ENCODE data around the gene PTPRG. TPM values are rescaled to one million over a fixed set of nuclear protein-coding genes. Genes with fewer than 3 reads are reported as not detected.

The PTPRG gene
- total and polyA plus RNA-seq, 2 experiments from 2014 or later, result 24.4 to 131 TPM

GRCh38 chr3:62015111-62015510 is 453.7 kb downstream of the PTPRG start:
- Mint-ChIP-seq H3K9me3 (peaks cover 9% of the 10 kb centered on the region; the same call in 2 of the 3 replicates), H3K27me3 (ENCODE audit: insufficient read depth, low read depth, poor library complexity) (peaks cover 2% of the 10 kb centered on the region), H3K4me3 (no peak overlapping the region), H3K36me3 (ENCODE audit: low read depth) (peaks cover 32% of the 10 kb centered on the region), H3K4me1 (peaks cover 15% of the 10 kb centered on the region), H3K27ac (peak overlapping the region; percentile 57; the same call in 1 of the 2 replicates)
- H3K79me2 ChIP-seq (replicated peaks; ENCODE audit: insufficient read depth), result peaks cover 19% of the 10 kb centered on the region
- H3K4me3 ChIP-seq, result no peak overlapping the region
- ATAC-seq, result peak; percentile 59
- no peak for TF ChIP-seq POLR2AphosphoS5 (IDR thresholded peaks at IDR 0.05; ENCODE audit: low read depth)
- TF ChIP-seq ZNF462 (CRISPR knock-in tag; IDR thresholded peaks at IDR 0.05), result no peak
- TF ChIP-seq ZNF331 (CRISPR knock-in tag; IDR thresholded peaks at IDR 0.05; ENCODE audit: low read depth), result no peak
- no peak for TF ChIP-seq REST (IDR thresholded peaks at IDR 0.05; ENCODE audit: unreplicated experiment)
- no peak for TF ChIP-seq EZH2phosphoT487 (IDR thresholded peaks at IDR 0.05; ENCODE audit: unreplicated experiment)
- TF ChIP-seq ZNF114 (CRISPR knock-in tag; IDR thresholded peaks at IDR 0.05), result no peak
- no peak for TF ChIP-seq CTCF (conservative IDR thresholded peaks at IDR 0.05; ENCODE audit: low read depth in 2 of 2)
- no peak for TF ChIP-seq ETS1 (IDR thresholded peaks at IDR 0.05)
- no peak for TF ChIP-seq EZH2 (IDR thresholded peaks at IDR 0.05; ENCODE audit: low read depth, unreplicated experiment)
- no peaks in the 10 kb centered on the region for H3K36me3 ChIP-seq (ENCODE audit: insufficient read depth)
- H3K9me2 ChIP-seq (ENCODE audit: insufficient read depth), result no peaks in the 10 kb centered on the region; the same call in 1 of the 2 replicates
- H3F3A ChIP-seq (replicated peaks; ENCODE audit: low read depth), result no peaks in the 10 kb centered on the region
- no peak for DNase-seq (ENCODE audit: low spot score)
- no peak overlapping the region for H3K4me2 ChIP-seq
- H2AFZ ChIP-seq, result no peak overlapping the region
- 0 out of 2 replicates have a peak, but pooled peaks cover 5% of the 10 kb centered on the region for H4K20me1 ChIP-seq (replicated peaks; ENCODE audit: insufficient read depth)
- H3K4me1 ChIP-seq (ENCODE audit: insufficient read depth), result no peaks in the 10 kb centered on the region
- peak overlapping the region; percentile 46; the same call in 1 of the 2 replicates for H3K27ac ChIP-seq (ENCODE audit: low read depth)
- H3K27me3 ChIP-seq (ENCODE audit: insufficient read depth), result no peaks in the 10 kb centered on the region

All from GM23338 (cell line).